Nephron (organoid): ENCODE results near the gene OR10A5.

Experiments
- H3K27ac Mint-ChIP-seq, 3 experiments: 2 replicates each; pipeline ENCODE4 v1.8.0; 2020; ENCODE audit warnings: mixed read lengths in 3 of 3, mild to moderate bottlenecking in 2 of 3, moderate library complexity in 1 of 3
- H3K27me3 Mint-ChIP-seq: 2 replicates; pipeline ENCODE4 v1.8.0; 2021; ENCODE audit warnings: low read depth, mild to moderate bottlenecking, moderate library complexity, mixed read lengths
- H3K36me3 Mint-ChIP-seq: 2 replicates; pipeline ENCODE4 v1.8.0; 2020; ENCODE audit warnings: low read depth, mixed read lengths
- H3K4me1 Mint-ChIP-seq: 2 replicates; pipeline ENCODE4 v1.8.0; 2020; ENCODE audit warnings: mixed read lengths
- H3K4me3 Mint-ChIP-seq, 3 experiments: 2 replicates each; pipeline ENCODE4 v1.8.0; 2020; ENCODE audit warnings: mild to moderate bottlenecking in 3 of 3, mixed read lengths in 3 of 3, moderate library complexity in 2 of 3
- H3K9me3 Mint-ChIP-seq: 2 replicates; pipeline ENCODE4 v1.8.0; 2020; ENCODE audit warnings: mixed read lengths
- CTCF ChIP-seq, 3 experiments: fragments of 200-600 bp; sonication (generic); IDR thresholded peaks; one replicate each; pipeline ENCODE4 v1.5.0; 2021; ENCODE audit warnings: antibody characterized with exemption in 3 of 3; ENCODE audit not compliant: unreplicated experiment in 3 of 3

The OR10A5 gene

GRCh38 chr11:6856871-6857270 is 11.4 kb downstream of the OR10A5 start:
- H3K27ac Mint-ChIP-seq = no peak overlapping the region
- no peaks in the 10 kb centered on the region for H3K4me1 Mint-ChIP-seq
- TF ChIP-seq CTCF (IDR thresholded peaks at IDR 0.05; ENCODE audit: unreplicated experiment in 3 of 3) = no peak
- H3K27me3 Mint-ChIP-seq = no peaks in the 10 kb centered on the region
- no peak overlapping the region for H3K4me3 Mint-ChIP-seq
- no peaks in the 10 kb centered on the region for H3K36me3 Mint-ChIP-seq
- H3K9me3 Mint-ChIP-seq = peaks cover 8% of the 10 kb centered on the region

GRCh38 chr11:6862961-6863360 is 17.5 kb downstream of the OR10A5 start, which contains the start of gene OR10A2:
Gene OR10A2, plus strand, starts transcription at chr11:6863057. Its CDS starts 6,698 bp downstream, at chr11:6869755.
- TF ChIP-seq CTCF (IDR thresholded peaks at IDR 0.05; ENCODE audit: unreplicated experiment in 3 of 3) = no peak
- no peak within 1 kb of the TSS for H3K27ac Mint-ChIP-seq
- H3K27me3 Mint-ChIP-seq = no peaks in the 10 kb centered on the region
- peaks cover 2% of the 10 kb centered on the region for H3K9me3 Mint-ChIP-seq
- no peaks in the 10 kb centered on the region for H3K4me1 Mint-ChIP-seq
- no peaks in the 10 kb centered on the region for H3K36me3 Mint-ChIP-seq
- H3K4me3 Mint-ChIP-seq = no peak within 1 kb of the TSS

- no peaks in the 10 kb centered on the region for H3K27me3 Mint-ChIP-seq
- no peaks in the 10 kb centered on the region for H3K4me1 Mint-ChIP-seq
- no peak for TF ChIP-seq CTCF (IDR thresholded peaks at IDR 0.05; ENCODE audit: unreplicated experiment in 3 of 3)
- no peaks in the 10 kb centered on the region for H3K36me3 Mint-ChIP-seq
- peaks cover 2% of the 10 kb centered on the region for H3K9me3 Mint-ChIP-seq
- no peak overlapping the region for H3K4me3 Mint-ChIP-seq
- no peak overlapping the region for H3K27ac Mint-ChIP-seq
These were observed 19.0 kb downstream of the OR10A5 start for GRCh38 chr11:6864438-6864837.

- Mint-ChIP-seq H3K9me3 (no peaks in the 10 kb centered on the region), H3K27ac (no peak overlapping the region), H3K36me3 (no peaks in the 10 kb centered on the region), H3K4me3 (no peak overlapping the region), H3K4me1 (no peaks in the 10 kb centered on the region), H3K27me3 (no peaks in the 10 kb centered on the region)
- no peak for TF ChIP-seq CTCF (IDR thresholded peaks at IDR 0.05; ENCODE audit: unreplicated experiment in 3 of 3)
These were observed 25.8 kb downstream of the OR10A5 start for GRCh38 chr11:6871278-6871677.

- TF ChIP-seq CTCF (IDR thresholded peaks at IDR 0.05; ENCODE audit: unreplicated experiment in 3 of 3) = no peak
- no peaks in the 10 kb centered on the region for H3K4me1 Mint-ChIP-seq
- no peak overlapping the region for H3K4me3 Mint-ChIP-seq
- H3K27me3 Mint-ChIP-seq = no peaks in the 10 kb centered on the region
- no peaks in the 10 kb centered on the region for H3K9me3 Mint-ChIP-seq
- H3K36me3 Mint-ChIP-seq = no peaks in the 10 kb centered on the region
- no peak overlapping the region for H3K27ac Mint-ChIP-seq
These were observed 30.3 kb downstream of the OR10A5 start for GRCh38 chr11:6875761-6876160.

- TF ChIP-seq CTCF (IDR thresholded peaks at IDR 0.05; ENCODE audit: unreplicated experiment in 3 of 3) = no peak
- H3K9me3 Mint-ChIP-seq = no peaks in the 10 kb centered on the region
- H3K36me3 Mint-ChIP-seq = no peaks in the 10 kb centered on the region
- H3K27ac Mint-ChIP-seq = no peak within 1 kb of the TSS
- no peaks in the 10 kb centered on the region for H3K4me1 Mint-ChIP-seq
- no peaks in the 10 kb centered on the region for H3K27me3 Mint-ChIP-seq
- H3K4me3 Mint-ChIP-seq = no peak within 1 kb of the TSS
These were observed 30.8 kb downstream of the OR10A5 start, which contains the start of gene OR10A4 for GRCh38 chr11:6876325-6876724. Gene OR10A4, plus strand, starts transcription at chr11:6876625. Its CDS starts 23 bp downstream, at chr11:6876648.
